Posterior vena cava (tissue), 2 donors: Measurements from ENCODE around the gene UNC13C. TPM values are rescaled to one million over a fixed set of nuclear protein-coding genes. Genes with fewer than 3 reads are reported as not detected.

Source experiments
- DNase-seq: peaks from one replicate; pipeline ENCODE4 v3.0.0-alpha.2; 2020; ENCODE audit warnings: low spot score
- intact Hi-C, 2 donors: fragments of 100-400 bp; cut with DNase I; formaldehyde crosslinking; loops; one replicate each; pipeline versions ENCODE4 v1.14.1 to v1.14.2; 2022 to 2023
- total RNA-seq, 2 donors: library from RNA; stranded (reverse); fragmentation: NEBNext Ultra II Directional; extraction: Animal tissue kit (Norgen Biotek cat#: 25700); gene quantifications; one replicate each; pipeline ENCODE4 v1.2.1, GENCODE V29; 2021
- donor health status: DM: yes; HTN: yes; CAD: no.
- donor health status: DM: yes; HTN: yes; CAD: no.

The UNC13C gene
- total RNA-seq, 2 donors from 2014 or later: 0.05 to 0.14 TPM

DNA sequence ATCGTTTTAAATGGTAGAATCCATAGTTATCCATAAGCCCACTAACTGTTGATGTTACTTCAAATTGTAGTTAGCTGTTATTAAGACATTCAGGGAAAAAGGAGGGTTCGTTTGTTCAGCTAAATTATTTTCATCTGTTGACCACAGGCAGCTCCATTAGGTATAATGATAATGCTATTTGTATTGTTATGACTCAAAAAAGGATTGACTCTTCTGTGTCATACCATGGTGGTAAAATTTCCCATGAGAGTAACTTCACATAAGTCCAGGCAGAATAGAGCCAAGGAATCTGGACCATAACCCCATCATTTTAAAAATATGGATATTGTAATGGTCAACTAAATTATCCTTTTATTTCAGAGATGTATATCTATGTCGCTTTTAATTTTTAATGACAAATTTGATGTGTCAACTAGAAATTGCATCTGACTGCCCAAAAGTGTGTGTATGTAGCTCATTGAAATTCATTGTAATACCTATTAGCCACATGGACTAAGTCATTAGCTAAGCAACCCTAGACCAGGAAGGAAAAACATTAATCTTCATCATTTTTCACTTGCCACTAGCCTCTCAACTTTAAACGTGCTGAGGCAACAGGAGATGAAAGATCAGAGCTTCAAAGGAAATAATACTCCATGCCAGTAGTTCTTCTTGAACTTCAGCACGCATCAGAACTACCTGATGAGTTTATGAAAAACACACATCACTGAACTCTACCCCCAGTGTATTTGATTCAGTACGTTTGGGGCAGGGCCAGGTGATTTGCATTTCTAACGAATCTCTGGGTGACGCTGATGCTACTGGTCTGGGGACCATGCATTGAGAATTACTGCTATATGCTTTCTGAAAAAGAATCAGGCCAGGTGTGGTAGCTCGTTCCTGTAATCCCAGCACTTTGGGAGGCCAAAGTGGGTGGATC lies 537.7 kb downstream of the UNC13C start:
- intact Hi-C loops: no loop called here
- no peak for DNase-seq

DNA sequence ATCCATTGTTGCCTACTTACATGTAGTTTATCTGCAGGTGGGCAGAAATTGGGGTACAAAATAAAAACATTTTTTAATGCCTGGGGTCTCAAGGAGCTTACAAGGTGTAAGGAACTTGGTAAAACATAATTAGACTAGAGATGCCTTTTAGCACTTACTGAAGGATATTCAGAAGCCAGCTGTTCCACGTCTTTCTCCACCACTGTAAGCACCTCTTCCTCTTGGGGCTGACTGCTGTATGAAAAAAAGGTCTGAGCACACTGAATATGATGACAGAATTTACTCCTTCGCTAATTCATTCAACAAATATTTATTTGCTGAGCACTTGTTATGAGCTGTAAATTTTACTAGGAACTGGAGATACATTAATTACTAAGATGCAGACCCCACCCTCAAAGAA lies 539.1 kb downstream of the UNC13C start:
- intact Hi-C loops: no loop called here
- DNase-seq: no peak

DNA sequence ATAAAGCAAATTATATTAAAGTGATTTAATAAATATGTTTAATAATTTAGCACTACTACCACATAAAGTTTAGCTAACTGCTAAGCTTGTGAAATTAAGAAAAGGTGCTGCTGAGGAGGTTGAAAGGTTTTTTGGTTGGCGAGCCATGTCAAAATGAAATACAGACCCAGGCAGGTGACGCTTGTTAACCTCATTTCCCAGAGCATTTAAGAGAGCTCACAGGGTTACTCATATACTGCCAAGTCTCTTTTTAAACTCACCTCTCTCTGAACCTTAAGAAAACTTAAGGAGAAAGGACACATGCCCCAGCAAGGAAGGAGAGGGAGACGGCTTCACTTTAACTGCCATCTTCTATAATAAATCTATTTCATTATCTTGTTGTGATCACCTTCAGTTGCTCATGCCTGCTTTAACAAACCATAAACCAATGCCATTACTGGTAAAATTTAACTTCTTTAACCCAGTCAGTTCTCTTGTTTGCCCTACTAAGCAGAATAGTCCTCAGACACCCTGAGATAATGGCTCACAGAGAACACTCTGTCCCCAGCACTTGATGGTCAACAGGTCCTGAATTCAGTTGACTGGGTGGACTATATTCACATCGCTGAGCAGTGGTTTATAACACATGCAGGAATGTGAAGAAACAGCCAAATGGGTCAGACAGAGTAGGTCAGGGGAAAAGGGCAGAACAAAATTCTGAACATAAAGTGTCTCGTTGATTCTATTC lies 540.1 kb downstream of the UNC13C start:
- no peak for DNase-seq
- intact Hi-C loops: loop anchor here in 1 of 2 donors (2.0 kb wide), 1 partner anchor 48 kb away; no protein-coding TSS in a partner anchor

DNA sequence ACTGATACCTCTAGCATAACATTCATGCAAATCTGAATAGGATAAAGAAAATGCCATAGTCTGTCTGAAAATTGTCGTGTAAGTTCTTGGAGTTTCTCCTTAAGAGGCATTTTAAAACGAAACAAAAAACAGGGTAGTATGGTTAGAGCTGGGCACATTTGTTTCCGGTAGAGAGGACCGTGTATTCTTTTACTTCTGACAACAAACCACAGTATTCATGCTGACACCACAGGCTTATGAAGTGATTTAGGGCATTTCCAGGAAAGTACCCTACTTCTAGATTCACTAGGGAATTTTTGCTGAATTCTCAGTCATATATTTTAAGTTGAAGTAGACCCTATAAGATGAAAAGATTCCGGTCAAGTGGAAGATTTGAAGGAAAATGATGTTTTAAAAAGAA lies 541.3 kb downstream of the UNC13C start:
- DNase-seq: no peak
- intact Hi-C loops: loop anchor here in 1 of 2 donors (2.0 kb wide), 1 partner anchor 47 kb away; no protein-coding TSS in a partner anchor

DNA sequence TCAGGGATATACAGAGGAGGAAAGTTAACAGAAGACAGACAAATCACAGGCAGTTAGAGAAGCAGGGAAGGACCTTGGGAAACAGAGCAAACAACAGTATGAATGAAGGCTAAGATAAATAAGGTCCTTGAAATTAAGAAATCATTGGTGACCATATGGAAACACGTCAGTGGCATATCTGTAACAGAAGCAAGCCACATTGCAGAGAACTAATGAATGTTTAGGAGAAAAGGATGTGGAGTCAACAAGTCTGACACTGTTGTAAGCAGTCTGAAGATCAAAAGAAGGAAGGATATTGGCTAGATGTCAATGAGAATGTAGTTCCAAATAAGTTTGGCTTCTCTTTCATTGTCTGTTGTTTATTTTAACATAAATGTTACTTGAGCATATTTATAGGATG lies 542.4 kb downstream of the UNC13C start:
- intact Hi-C loops: no loop called here
- no peak for DNase-seq

GRCh38 chr15:54521206-54521605 lies 543.0 kb downstream of the UNC13C start:
- no peak for DNase-seq

GRCh38 chr15:54528021-54528420 lies 549.8 kb downstream of the UNC13C start:
- DNase-seq: no peak
- intact Hi-C loops: no loop called here

More at GRCh38 chr15:54521206-54521605, 543.0 kb downstream of the UNC13C start:
- intact Hi-C loops: no loop called here

DNA sequence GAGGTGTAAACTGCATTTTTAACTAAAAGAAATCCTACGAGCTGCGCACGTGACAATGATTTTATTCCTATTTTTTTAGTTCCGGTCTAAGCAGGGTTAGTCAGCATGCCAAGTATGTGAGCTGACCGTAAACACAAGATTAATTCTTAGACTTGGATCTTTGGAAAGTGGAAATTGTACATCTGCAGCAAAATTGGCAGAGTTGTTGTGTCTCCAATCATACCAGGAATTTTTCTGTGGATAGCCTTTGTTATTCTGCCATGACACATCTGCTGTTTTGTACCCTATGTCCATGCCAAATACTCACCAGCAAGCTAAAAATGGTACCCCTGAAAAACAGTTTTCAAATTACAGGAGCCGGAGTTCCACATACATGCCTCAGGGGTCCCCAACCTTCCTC lies 562.5 kb downstream of the UNC13C start:
- intact Hi-C loops: no loop called here

GRCh38 chr15:54547491-54547890 lies 569.2 kb downstream of the UNC13C start:
- no peak for DNase-seq
- intact Hi-C loops: no loop called here

More for the DNA sequence above, 562.5 kb downstream of the UNC13C start:
- DNase-seq: no peak

DNA sequence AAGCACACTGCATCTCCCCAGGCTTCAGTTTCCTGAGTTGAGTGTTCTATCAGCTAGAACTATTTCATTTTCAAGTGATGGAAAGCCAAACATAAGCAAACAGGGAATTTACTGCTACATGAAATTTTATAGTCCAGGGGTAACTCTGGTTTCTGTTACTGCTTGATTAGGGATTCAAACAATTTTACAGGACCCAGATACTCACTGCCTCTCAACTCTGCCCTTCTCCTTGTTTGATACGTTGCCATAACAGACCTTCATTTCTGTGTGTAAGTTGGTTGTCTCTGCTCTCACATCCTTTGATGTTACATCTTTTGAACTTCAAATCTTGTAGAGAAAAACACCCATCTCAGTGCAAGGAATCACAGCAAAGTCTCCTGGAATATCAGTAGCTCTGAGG lies 572.7 kb downstream of the UNC13C start:
- no peak for DNase-seq
- intact Hi-C loops: no loop called here

- DNase-seq: no peak
- intact Hi-C loops: no loop called here
Observed at GRCh38 chr15:54556231-54556630, 578.0 kb downstream of the UNC13C start.

GRCh38 chr15:54559405-54560069 lies 581.3 kb downstream of the UNC13C start:
- intact Hi-C loops: no loop called here
- DNase-seq: no peak

DNA sequence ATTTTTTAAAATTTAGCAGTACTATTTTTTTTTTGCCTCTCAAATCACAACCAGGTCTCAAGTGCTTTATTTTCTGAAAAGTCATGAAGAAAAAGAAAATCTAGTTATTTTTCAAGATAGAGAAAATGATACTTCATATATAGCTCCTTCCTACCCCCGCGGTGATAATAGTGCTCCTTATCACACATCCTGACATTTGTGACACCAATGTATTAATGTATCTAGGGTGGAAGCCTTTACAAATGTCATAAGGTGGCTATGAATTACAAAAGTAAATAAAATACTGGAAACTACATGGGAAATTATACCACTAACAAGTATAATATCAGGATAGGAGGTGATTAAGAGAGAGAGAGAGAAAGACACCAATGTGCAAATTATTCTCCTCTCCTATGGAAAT lies 582.2 kb downstream of the UNC13C start:
- intact Hi-C loops: no loop called here
- no peak for DNase-seq

DNA sequence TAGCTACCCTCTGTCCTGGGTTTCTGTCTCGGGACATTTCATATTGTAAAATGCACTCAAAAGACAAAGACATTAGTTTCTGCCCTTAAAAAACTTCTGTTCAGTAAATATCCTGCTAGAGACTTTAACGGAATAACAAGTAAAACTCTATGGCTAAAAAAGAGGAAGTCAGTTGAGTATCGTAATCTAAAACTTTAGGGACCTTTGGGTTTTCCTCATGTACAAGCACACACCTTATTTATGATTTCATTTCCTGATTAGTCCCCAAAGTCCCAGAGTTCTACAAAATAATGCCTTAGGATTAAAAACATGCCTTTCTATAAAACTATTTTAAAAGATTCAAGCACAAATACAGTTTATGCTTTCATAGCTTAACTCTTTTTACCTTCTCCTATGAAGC lies 585.9 kb downstream of the UNC13C start:
- intact Hi-C loops: loop anchor here in 1 of 2 donors (1.0 kb wide), 1 partner anchor 9 kb away; no protein-coding TSS in a partner anchor
- DNase-seq: no peak

- intact Hi-C loops: loop anchor here in 1 of 2 donors (2.0 kb wide), 1 partner anchor 48 kb away; no protein-coding TSS in a partner anchor
- DNase-seq: no peak
Observed at GRCh38 chr15:54566654-54567053, 588.4 kb downstream of the UNC13C start.

- intact Hi-C loops: loop anchor here in 1 of 2 donors (2.0 kb wide), 1 partner anchor 49 kb away; no protein-coding TSS in a partner anchor
- DNase-seq: no peak
Observed at GRCh38 chr15:54567408-54568035, 589.3 kb downstream of the UNC13C start.

- DNase-seq: no peak
- intact Hi-C loops: no loop called here
Observed at GRCh38 chr15:54568381-54568780, 590.1 kb downstream of the UNC13C start.

GRCh38 chr15:54571576-54571975 lies 593.3 kb downstream of the UNC13C start:
- intact Hi-C loops: no loop called here
- DNase-seq: no peak

DNA sequence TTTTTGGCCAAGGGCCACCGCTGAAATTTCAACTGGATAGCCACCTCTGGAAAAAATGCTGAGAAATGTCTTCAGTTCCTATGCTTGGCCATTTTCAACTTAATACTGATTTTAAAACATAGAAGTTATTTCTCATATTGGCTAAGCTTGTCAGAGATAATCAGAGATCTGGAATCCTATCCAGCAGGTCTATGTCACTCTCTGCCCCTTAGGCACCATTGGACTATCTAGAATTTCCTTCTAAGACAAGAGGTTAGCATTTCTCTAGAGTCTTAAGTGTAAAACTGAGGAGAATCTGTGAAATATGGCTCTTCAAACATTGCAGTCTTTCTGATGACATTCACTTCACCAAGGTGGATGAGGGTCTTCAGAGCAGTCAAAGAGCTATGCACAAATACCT lies 597.3 kb downstream of the UNC13C start:
- intact Hi-C loops: no loop called here
- DNase-seq: no peak
